Posterior vena cava (tissue), 2 donors: ENCODE data around the gene LENEP. TPM values are rescaled to one million over a fixed set of nuclear protein-coding genes. Genes with fewer than 3 reads are reported as not detected.
"Not testable (repeated sequence)": the region's sequence is repeated elsewhere in the genome, so short reads cannot be mapped to it uniquely, and the experiment has no call there.

Experiments used
- DNase-seq: peaks from one replicate; pipeline ENCODE4 v3.0.0-alpha.2; 2020; ENCODE audit warnings: low spot score
- intact Hi-C, 2 donors: fragments of 100-400 bp; cut with DNase I; formaldehyde crosslinking; loops; one replicate each; pipeline versions ENCODE4 v1.14.1 to v1.14.2; 2022 to 2023
- total RNA-seq, 2 donors: library from RNA; stranded (reverse); fragmentation: NEBNext Ultra II Directional; extraction: Animal tissue kit (Norgen Biotek cat#: 25700); gene quantifications; one replicate each; pipeline ENCODE4 v1.2.1, GENCODE V29; 2021
- donor health status: DM: yes; HTN: yes; CAD: no.
- donor health status: DM: yes; HTN: yes; CAD: no.

The LENEP gene
- total RNA-seq, 2 donors from 2014 or later: not detected

GRCh38 chr1:154992721-154993571, 440 bp upstream of the LENEP start:
- intact Hi-C loops: no loop called here
- peak; percentile 50 for DNase-seq

GRCh38 chr1:154994269-154994587, 842 bp downstream of the LENEP start:
- DNase-seq: peak; percentile 12
- intact Hi-C loops: no loop called here

- DNase-seq: no peak
- intact Hi-C loops: no loop called here
These were observed 1.2 kb downstream of the LENEP start for GRCh38 chr1:154994591-154994990.

GRCh38 chr1:154995301-154995983, 2.1 kb downstream of the LENEP start:
- DNase-seq: peak; percentile 82
- intact Hi-C loops: not testable (repeated sequence)

GRCh38 chr1:154996966-154997701, 3.7 kb downstream of the LENEP start:
- peak; percentile 47 for DNase-seq
- intact Hi-C loops: no loop called here

- intact Hi-C loops: no loop called here
- peak; percentile 52 for DNase-seq
These were observed 4.9 kb downstream of the LENEP start for GRCh38 chr1:154998201-154998780.

- peak; percentile 92 for DNase-seq
- intact Hi-C loops: no loop called here
These were observed 5.6 kb downstream of the LENEP start for GRCh38 chr1:154998818-154999570.

- intact Hi-C loops: no loop called here
- DNase-seq: peak; percentile 80
These were observed 6.4 kb downstream of the LENEP start for GRCh38 chr1:154999571-155000410.

- peak; percentile 81 for DNase-seq
- intact Hi-C loops: no loop called here
These were observed 7.0 kb downstream of the LENEP start for GRCh38 chr1:155000411-155000725.

- intact Hi-C loops: no loop called here
- peak; percentile 95 for DNase-seq
These were observed 7.5 kb downstream of the LENEP start for GRCh38 chr1:155000726-155001424.

GRCh38 chr1:155001425-155001674, 8.0 kb downstream of the LENEP start:
- intact Hi-C loops: no loop called here
- DNase-seq: no peak

GRCh38 chr1:155001675-155002463, 8.5 kb downstream of the LENEP start:
- intact Hi-C loops: loop anchor here (1.0 to 2.0 kb wide), 2 partner anchors 48 to 49 kb away; partner anchors contain the start of gene ADAM15 (in 1 of the 2)
- DNase-seq: peak; percentile 100

GRCh38 chr1:155002464-155003226, 9.3 kb downstream of the LENEP start, which contains the start of gene ZBTB7B:
Gene ZBTB7B, plus strand, starts transcription at chr1:155002802. Its CDS starts 11,859 bp downstream, at chr1:155014661.
- no peak for DNase-seq
- intact Hi-C loops: loop anchor here (1.0 to 2.0 kb wide), 2 partner anchors 48 kb away; partner anchors contain the start of gene ADAM15 (in 1 of the 2)

GRCh38 chr1:155003227-155003765, 9.9 kb downstream of the LENEP start:
- intact Hi-C loops: loop anchor here in 1 of 2 donors (2.0 kb wide), 1 partner anchor 48 kb away; the partner anchor contains the start of gene ADAM15
- no peak for DNase-seq

GRCh38 chr1:155003766-155004351, 10.5 kb downstream of the LENEP start:
- peak; percentile 90 for DNase-seq

More at GRCh38 chr1:155003766-155004351, 10.5 kb downstream of the LENEP start:
- intact Hi-C loops: loop anchor here in 1 of 2 donors (2.0 kb wide), 1 partner anchor 47 kb away; the partner anchor contains the start of gene ADAM15
